GM18499 (cell line): ENCODE results near the gene RAB24.
A peak's percentile ranks its signal among the peaks of the same experiment; 100 is the strongest.

Experiments
- ATAC-seq: cut with Tn5 transposase; IDR thresholded peaks from one replicate; pipeline ENCODE4 v1.9.1; 2021; ENCODE audit warnings: moderate number of reproducible peaks; ENCODE audit not compliant: insufficient read depth, unreplicated experiment

RAB24 gene

DNA sequence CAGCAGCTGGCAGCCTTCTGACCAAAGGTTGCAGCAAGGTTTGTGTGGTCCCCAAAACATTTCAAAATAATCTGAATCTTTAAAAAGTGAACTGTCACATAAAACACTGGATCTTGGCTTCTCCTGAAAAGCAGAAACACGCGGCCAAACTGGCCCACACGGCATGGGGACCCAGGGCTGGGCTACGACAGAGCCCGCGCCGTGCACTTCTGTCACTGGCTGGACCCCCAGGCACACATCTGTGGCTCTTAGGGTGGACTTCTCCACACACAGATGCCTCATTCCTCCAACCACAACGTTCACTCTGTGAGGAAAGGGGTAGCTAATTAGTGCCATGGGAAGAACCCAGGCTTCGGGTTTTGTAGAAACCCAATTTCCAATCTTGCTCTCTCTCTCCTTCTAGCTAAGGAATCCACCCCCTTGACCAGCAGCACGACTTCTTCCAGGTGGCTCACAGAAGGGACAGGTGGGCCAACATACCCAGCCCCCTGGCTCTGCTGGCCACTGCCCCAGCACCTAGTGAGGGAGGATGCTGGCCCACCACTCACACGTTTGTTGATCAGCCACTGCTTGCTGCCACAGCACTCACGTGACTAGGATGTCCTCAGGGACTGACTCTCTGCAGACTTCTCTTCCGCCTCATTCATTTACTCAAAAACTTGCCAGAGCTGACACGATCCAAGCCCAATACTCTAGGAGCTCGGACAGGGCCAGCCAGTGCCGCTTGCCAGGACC lies 30.1 kb upstream of the RAB24 start:
- no peak for ATAC-seq

DNA sequence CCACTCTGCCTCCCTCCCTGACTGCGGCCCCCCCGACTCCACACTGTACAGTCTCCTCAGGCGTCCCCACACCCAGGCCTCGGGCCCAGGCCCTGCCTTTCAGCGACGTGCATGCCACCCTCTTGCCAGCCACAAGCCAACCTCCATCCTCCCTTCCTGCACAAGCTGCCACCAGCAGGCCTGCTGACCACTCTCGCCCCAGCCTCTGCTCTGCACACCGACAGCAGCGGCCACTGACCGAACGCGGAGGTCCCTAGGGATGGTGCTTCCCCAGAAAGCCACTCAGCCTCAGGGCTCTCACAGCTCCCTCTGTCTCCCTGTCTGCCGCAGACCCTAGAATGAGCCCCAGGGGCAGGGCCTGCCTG lies 29.4 kb upstream of the RAB24 start:
- no peak for ATAC-seq

DNA sequence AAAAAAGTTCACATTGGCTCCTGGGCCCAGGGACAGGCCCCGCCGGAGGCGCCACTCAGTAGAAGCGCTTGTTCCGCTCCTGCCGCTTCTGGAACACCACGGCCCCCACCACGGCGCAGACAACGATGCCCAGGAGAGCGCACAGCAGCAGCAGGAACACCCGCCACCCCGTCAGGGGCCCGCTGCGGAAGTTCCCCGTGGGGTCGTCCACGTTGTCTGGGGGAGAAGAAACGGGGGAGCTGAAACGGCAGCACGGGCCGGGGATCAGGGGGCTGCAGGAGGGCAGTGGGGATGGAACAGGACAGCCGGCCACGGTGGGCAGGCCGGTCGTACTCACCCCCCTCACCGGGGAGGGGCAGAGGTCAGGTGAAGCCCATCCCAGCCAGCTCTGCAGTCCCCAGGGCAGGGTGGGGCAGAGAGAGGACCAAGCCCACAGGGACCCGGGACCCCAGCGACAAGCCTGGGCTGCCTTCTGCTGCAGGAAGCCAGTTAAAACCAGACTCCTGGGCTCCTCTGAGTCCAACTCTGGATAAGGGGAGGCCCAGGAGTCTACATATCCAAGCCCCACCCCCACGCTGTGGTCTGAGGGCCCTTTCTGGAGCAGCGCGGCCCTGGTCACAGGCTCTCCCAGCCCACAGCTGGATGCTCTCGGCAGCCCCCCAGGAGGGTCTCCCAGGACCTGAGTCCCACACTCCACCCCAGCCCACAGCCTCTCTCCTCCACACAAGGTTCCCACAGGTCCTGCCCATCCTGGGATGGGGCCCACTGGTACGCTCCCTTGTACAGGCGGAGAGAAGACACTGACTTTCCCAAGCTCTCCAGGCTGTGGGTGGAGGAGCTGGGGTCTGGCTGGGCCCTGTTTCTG lies 28.7 kb upstream of the RAB24 start:
- ATAC-seq: no peak

DNA sequence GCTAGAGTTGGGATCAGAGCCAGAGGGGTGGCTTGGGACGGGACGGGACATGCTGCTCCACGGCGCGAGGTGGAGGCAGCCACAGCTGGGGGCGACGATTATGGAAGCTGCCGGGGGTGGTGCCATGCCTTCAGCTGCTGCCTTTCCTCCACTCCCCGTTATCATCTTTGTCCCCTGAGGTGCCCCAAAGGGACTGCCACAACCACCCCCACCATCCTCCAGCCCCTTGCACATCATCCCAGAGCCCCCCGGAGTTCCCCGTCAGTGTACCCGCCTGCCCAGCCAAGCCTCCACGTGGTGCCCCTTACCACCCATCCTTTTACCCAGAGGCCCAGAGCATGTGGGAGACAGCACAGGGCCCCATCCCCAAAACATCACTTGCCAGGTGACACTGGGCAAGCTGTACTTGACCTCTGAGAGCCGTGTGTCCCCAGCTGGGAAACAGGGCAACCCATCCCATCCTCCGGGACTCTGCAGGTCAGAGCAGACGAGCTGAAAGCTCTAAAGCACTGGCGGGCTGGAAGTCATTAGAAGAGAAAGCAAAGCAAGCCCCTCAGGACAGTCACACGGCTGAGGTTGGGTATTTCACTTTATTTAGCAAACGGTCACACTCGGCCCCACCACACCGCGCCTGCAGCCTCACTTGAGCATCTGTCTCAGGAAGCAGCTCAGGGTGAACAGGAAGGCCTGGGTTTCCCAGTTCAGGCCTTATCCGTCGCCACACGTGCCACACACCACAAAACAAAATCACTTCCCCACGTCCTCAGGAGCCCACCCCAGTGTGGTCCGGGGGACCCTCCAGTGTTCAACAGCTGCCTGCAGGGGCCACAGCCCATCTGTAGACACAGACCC lies 27.7 kb upstream of the RAB24 start:
- ATAC-seq: no peak

DNA sequence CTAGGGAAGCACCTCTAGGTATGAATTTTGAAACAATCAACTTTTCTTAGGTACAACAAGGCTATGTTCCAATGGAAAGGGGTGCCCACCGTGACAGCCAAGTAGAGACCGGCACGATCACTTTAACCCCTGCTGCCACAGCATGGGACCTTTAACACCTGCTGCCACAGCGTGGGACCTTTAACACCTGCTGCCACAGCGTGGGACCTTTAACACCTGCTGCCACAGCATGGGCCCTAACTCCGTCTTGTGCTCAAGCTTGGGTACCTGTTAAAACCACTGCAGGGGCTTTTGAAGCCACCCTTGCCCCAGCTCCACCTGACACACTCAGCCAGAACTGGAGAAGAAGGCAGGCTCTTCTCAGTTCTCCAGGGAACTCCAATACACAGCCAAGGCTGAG lies 26.4 kb upstream of the RAB24 start:
- no peak for ATAC-seq

DNA sequence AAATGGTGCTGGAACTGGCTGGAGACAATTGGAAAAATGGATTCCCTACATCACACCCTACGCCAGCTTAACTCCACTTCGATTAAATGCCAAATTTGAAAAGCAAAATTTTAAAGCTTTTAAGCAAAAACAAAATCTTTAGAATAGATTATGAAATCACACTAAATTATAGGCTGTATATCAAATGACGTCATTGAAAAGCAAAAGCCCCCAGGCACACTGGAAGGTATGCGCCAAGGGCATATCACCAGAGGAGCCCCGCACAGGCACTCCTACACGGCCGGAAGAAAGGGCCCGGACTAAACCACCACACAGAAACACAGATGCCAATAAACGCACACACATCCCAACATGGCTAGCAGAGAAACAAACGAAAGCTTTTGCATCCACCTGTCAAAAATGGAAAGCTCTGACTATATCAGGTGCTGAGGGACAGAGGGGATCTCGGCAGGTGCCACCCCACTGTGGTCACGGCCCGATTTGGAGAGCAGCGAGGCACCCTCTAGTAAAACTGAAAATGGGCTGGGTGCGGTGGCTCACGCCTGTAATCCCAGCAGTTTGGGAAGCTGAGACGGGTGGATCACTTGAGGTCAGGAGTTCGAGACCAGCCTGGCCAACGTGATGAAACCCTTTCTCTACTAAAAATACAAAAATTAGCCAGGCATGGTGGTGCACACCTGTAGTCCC lies 25.2 kb upstream of the RAB24 start:
- no peak for ATAC-seq

DNA sequence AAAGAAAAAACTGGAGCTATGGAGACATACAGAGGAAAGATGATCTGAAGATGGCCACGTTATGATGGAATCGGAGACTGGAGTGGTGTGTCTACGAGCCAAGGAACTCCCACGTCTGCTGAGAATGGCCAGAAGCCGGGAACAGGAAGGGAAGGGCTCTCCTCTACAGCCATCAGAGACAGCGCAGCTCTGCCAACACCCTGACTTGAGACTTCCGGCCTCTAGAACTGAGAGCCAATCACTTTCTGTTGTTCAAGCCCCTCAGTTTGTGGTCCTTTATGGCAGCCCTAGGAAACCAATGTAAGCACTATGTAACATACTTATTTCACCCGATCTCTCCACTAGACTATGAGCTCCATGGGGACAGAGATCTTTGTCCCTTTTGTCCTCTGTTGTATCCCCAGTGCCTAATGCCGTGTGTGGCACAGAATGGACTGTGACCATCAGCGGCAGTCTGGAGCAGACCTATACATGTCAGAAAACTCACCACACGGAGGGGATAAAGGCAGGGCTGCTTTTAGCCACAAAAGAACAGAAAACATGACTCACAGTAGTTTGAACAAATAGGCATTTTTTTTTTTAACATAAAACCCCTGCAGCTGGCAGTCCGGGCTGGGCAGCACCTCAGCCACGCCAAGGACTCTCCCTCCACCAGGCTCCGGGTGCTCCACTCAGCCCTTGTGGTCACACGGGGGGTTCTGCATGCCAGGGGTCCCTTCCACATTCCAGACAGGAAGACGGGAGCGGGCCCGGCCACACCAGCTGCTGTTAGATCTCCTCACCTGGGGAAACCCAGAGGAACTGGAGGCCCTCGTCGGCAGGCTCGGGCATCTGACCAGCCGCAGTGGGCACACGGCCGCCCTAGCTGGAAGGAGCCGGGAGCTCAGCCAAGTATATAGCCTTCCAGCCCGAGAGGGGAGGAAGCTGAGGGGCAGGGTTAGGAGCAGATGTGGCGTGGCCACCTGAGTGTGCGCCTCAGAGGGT lies 24.3 kb upstream of the RAB24 start:
- no peak for ATAC-seq

DNA sequence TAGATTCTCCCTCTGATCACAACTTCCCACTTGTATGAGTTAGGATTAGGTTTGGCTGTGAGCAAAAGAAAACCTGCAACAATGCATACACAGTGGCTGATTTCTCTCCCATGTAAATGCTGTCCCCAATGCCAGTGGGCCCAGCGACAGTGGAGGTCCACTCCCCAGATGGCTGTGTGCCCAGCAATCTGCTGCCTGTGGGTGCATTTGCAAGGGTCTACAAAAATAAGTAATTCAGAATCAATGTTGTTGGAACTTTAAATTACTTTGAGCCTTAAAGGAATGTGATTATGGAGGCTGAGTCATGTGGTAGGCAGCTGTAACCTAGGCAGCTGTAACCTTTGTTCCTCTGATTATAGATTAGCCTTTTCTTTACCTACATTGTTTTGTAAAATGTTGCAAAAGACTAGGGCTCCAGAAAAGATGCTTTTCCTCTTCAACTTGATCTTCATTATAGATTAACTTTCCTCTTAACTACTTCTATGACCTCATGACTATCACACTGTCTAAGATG lies 22.4 kb upstream of the RAB24 start:
- ATAC-seq: no peak

DNA sequence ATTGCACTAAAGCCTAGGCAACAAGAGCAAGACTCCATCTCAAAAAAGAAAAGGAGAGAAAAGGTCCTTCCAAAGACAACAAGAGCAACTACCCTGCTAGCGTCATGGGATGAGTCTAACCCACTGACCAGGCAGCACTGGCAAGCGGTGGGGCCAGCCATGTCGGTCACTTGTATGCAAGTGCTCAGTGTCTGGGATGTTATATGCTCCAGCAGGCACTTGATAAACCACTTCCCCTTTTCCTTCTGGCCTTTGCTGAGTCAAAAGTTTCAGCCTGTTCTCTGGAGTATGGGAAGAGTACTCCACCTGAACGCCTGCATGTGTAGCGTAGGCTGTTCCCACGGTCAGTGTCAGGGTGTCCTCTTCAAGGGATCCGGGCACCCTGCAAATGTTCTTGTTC lies 17.4 kb upstream of the RAB24 start:
- ATAC-seq: no peak

DNA sequence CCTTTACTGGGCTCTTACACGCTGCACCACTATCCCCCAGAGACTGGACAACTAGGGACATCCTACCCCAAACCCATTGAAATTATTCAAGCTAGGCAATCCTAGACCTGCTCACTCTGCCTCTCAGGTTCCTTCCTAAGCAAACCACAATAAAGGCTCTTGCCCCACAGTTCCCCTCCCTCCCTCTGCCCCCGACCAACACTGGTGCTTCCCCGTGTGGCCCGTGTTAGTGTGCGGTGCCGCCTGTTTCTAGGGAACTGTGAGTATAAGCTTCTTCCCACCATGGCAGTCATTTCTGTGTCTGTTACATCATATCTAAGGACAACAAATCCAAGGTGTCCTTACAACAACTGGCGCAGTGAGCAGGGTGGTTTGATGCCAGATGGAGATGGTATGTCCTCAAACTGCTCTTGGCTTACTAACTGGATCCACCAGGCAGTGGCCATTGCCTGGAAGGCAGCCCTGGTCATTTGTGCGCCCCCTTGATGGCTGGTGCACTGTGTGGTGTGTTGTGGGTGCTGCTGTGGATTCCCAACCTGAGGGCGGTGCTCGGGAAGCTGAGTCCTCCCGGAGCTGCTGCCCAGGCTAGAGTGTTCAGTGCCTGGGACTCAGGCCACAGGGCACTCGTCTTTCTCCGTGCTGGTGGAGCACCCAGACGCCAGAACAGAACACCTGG lies 16.5 kb upstream of the RAB24 start:
- no peak for ATAC-seq

DNA sequence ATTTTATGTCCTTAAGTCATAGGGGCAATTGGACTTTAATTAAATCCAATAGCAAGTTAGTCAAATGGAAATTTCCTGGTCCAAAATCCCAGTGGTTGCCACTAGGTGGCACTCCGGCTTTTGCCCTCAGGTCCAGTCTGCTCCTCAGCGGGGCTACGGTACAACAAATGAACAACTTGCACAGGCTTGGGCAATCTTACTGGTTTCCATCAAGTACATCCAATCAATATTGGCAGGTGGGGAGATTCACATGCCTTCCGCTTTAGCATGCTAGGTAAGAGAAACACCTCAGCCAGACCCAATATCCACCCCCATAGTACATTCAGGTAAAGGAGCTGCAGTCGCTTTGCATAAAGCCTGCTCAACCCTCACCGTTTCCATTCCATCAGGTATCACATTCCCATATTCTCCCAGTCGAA lies 14.4 kb upstream of the RAB24 start:
- no peak for ATAC-seq

DNA sequence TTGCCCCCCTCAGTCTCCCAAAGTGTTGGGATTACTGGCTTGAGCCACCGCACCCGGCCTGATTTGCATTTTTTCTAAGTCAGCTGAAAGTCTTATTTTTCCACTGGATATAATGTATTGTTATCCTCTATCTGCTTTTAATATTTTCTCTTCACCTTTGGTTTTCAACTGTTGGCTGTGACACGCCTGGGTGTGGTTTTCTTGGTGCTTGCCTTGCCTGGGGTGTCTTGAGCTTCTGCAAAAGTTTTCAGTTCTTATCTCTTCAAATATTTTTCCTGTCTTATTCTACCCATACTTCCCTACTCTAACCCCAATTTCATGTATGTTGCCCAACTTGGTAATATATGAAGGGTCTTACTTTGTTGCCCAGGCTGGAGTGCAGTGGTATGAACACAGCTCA lies 12.5 kb upstream of the RAB24 start:
- no peak for ATAC-seq

DNA sequence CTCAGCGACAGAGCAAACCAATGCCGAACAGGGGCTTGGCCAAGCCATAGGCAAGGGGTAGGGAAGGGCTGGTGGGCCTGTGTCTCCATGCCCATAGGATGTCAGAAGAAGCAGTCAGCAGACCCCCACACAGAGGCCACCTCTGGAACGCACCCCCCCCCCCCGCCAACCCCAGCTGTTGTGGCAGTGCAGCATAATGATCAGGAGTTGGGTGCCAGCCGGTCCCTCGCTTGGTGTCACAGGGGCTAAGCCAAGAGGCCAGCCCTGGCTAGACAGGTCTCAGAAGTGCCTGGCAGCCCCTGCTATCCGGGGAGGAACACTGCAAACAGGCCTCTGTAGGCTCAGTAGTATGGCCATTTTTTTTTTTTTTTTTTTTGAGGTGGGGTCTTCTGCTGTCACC lies 11.9 kb upstream of the RAB24 start:
- ATAC-seq: no peak

DNA sequence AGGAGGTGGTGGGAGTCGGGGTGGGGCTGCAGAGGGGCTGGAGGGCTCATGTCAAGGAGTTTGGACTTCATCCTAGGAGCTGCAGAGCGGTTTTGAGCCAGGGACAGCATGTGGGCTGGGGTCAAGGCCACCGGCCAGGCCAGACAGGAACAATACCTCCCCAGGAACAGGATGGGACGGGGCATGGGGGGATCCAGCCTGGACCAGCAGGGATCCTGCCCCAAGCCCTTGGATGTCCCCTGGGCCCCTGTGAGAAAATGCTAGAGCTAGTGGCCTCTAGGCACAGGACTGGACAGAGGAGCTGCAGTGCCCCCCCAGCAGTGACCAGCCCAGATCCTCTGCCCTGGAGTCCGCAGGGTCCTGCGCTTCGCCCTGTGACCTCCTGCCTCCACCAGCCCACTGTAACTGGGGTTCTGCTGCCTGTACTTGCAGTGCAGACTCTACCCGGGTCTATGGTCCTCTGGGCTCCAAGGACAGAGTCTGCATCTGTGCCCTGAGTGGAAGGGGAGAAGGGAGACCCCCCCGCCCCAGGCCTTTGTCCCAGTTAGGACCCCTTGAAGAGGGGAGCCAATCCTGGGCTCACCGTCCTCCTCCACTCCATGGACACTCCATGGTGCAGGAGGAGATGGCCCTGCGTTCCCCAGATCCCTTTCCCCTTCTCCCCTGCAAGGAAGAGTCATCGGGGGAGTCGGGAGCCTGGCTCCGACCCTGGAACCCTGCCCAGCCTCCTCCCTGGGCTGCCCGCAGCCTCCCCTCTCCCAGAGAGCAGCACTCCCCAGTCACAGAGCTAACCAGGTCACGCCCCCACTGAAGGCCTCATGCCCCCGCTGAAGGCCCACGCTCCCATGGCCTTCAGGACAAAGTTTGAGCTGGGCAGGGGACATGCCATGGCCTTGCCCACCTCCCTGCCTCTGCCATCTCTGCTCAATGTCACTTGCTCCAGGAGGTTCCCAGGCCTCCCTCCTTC lies 11.1 kb upstream of the RAB24 start:
- no peak for ATAC-seq

DNA sequence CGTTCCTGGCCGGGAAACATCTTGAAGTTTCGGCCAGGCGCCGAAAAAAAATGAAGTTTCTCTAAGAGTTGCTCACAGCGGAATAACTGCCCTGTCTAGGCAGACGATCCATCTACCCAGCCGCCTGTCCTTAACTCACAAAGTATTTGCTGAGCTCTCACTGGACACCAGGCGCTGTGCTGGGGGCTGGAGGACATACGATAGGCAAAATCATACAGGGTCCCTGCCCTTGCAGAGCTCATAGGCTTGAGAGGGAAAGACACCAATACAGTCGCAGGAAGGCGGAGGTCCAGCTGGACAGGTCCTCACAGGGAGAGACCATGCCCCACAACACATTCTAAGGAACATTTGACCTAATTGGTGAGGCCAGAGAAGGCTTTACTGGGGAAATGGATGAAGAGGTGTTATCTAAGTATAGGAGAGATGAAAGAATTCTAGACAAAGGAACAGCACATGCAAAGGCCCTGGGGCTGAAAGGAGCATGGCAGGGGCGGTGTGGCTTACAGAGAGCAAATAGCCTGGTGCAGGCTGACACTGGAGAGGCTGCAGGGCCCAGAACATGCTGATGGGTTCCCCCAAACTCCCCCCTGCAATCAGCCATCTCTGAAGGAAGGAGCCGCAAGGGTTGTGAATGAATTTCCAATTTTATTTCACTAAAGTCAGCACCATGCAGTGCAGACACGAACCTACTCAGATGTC lies 10.2 kb upstream of the RAB24 start:
- ATAC-seq: no peak

DNA sequence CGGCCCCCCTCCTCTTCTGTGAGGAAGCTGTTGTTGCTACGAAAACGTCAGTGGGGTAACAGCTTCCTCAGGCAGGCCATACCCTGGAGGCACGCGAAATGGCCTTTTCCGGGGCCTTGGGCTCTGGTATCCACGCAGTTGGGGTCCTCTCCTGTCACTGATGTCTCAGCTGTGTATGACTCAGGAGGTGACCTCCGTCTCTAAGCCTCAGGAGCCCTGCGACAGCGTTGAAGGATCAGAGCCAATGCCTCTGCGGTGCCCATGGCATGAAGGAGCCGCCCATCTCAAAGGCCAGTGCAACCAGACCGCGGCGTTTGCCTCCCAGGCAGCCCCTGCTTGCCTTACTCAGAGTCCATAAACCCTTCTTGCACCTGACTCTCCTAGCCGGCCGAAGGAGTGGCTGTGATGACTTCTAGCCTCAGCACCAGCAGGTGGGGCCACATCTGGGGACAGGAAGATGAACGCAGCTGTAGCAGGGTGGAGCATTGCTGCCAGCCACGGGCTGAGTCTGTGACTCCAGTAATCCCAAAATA lies 9.2 kb upstream of the RAB24 start:
- peak; percentile 1 for ATAC-seq
